OCI-LY7 (cell line): ENCODE data around the gene WDFY4. TPM values are rescaled to one million over a fixed set of nuclear protein-coding genes. Genes with fewer than 3 reads are reported as not detected.

Experiments
- BruUV-seq: library from RNA; stranded (reverse); fragments of 400-500 nt; replicated peaks from 2 replicates; lab custom pipeline; 2021; lab: Mats Ljungman, UMichigan
- CTCF ChIA-PET: fragments of 300-600 bp; sonication (Branson Sonifier 250); formaldehyde crosslinking; loops from one replicate; lab custom pipeline; 2022; ENCODE audit warnings: antibody characterized with exemption; ENCODE audit not compliant: unreplicated experiment; lab: Charles Lee
- POLR2A ChIA-PET: fragments of 300-600 bp; sonication (Branson Sonifier 250); formaldehyde crosslinking; loops from one replicate; lab custom pipeline; 2022; ENCODE audit warnings: antibody characterized with exemption; lab: Charles Lee
- DNase-seq: peaks from one replicate; pipeline ENCODE4 v3.0.0-alpha.2; 2015; ENCODE audit warnings: low spot score
- H2AFZ ChIP-seq: fragments of 200-600 bp; sonication (generic), shearing (Covaris generic); 2 replicates; pipeline ENCODE4 v1.6.1; 2014; ENCODE audit warnings: mild to moderate bottlenecking, antibody characterized with exemption, low read length, moderate library complexity
- H3K27ac ChIP-seq: fragments of 200-600 bp; sonication (generic); 2 replicates; pipeline ENCODE4 v1.5.1; 2014; ENCODE audit warnings: mixed run types, low read depth, mild to moderate bottlenecking, moderate library complexity, low read length, inconsistent platforms; ENCODE audit not compliant: poor library complexity, severe bottlenecking
- H3K36me3 ChIP-seq: fragments of 200-600 bp; sonication (generic); 2 replicates; pipeline ENCODE4 v1.6.1; 2014; ENCODE audit warnings: mild to moderate bottlenecking, antibody characterized with exemption, low read length, moderate library complexity, mixed read lengths; ENCODE audit not compliant: insufficient read depth
- H3K4me1 ChIP-seq: fragments of 200-600 bp; sonication (generic); 2 replicates; pipeline ENCODE4 v1.5.1; 2014; ENCODE audit warnings: mild to moderate bottlenecking, low read length; ENCODE audit not compliant: insufficient read depth, poor library complexity, severe bottlenecking
- H3K4me2 ChIP-seq: fragments of 200-600 bp; sonication (generic); 2 replicates; pipeline ENCODE4 v1.6.1; 2014; ENCODE audit warnings: mild to moderate bottlenecking, low read length
- H3K4me3 ChIP-seq: fragments of 200-600 bp; sonication (generic); 2 replicates; pipeline ENCODE4 v1.5.1; 2014; ENCODE audit warnings: mild to moderate bottlenecking, low read depth, low read length; ENCODE audit not compliant: poor library complexity, severe bottlenecking
- H3K79me2 ChIP-seq: fragments of 200-600 bp; sonication (generic); 2 replicates; pipeline ENCODE4 v1.6.1; 2016; ENCODE audit warnings: low read depth, mild to moderate bottlenecking, low read length, moderate library complexity, mixed read lengths; ENCODE audit not compliant: insufficient read depth
- H3K9me2 ChIP-seq: fragments of 200-600 bp; sonication (generic); 2 replicates; pipeline ENCODE4 v1.6.1; 2016; ENCODE audit warnings: mild to moderate bottlenecking, low read length, mixed read lengths; ENCODE audit not compliant: insufficient read depth
- H3K9me3 ChIP-seq: fragments of 200-600 bp; sonication (generic); 2 replicates; pipeline ENCODE4 v1.6.1; 2014; ENCODE audit warnings: mild to moderate bottlenecking, mixed run types, low read length, mixed read lengths
- H4K20me1 ChIP-seq: fragments of 200-600 bp; sonication (generic); 2 replicates; pipeline ENCODE4 v1.6.1; 2014; ENCODE audit warnings: mild to moderate bottlenecking, antibody characterized with exemption, low read length, moderate library complexity, mixed read lengths; ENCODE audit not compliant: insufficient read depth
- CTCF ChIP-seq: fragments of 200-600 bp; sonication (generic); conservative IDR thresholded peaks from 2 replicates; pipeline ENCODE4 v1.5.1; 2014; ENCODE audit warnings: mild to moderate bottlenecking, antibody characterized with exemption, low read length, moderate library complexity, mixed read lengths
- EZH2phosphoT487 ChIP-seq: fragments of 200-600 bp; sonication (generic); IDR thresholded peaks from 2 replicates; pipeline ENCODE4 v1.6.1; 2018; ENCODE audit warnings: low read depth, borderline replicate concordance, mild to moderate bottlenecking, mixed run types, antibody characterized with exemption, low read length, moderate library complexity, mixed read lengths
- intact Hi-C: fragments of 100-400 bp; cut with micrococcal nuclease; formaldehyde crosslinking; loops from one replicate; pipeline ENCODE4 v1.10.0; 2022; ENCODE audit not compliant: unreplicated experiment
- total RNA-seq, 2 experiments: library from RNA; depleted of rRNA in 1 of 2; stranded (reverse); fragments of >200 nt in 1 of 2; shearing (Covaris generic) in 1 of 2; gene quantifications; 2 replicates each; pipeline ENCODE4 v1.2.3, GENCODE V29; 2014 to 2022

Gene WDFY4
- total RNA-seq, 2 experiments from 2014 or later, result 51.5 to 85.6 TPM

DNA sequence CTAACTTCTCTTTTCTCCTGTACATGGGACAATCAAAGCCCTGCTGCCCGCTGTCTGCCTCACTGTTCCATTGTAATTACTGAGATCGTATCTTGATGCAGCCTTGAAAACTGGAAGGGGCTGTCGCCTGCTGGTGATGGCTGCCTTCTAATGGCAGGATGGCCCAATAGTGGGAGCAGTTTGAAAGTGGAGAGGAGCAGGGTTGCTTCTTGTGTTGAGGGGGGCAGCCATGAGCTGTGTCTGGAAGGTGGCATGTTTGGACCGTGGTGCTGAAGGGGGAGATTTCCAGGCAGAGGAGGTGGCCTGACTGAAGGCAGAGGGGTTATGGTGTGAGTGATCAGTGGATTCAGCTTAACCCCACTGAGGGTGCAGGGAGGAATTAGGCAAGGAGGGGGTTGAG lies 8.1 kb downstream of the WDFY4 start:
- no peak overlapping the region for H3K4me3 ChIP-seq
- peaks cover 75% of the 10 kb centered on the region for H3K79me2 ChIP-seq
- no peaks in the 10 kb centered on the region for H3K9me2 ChIP-seq

DNA sequence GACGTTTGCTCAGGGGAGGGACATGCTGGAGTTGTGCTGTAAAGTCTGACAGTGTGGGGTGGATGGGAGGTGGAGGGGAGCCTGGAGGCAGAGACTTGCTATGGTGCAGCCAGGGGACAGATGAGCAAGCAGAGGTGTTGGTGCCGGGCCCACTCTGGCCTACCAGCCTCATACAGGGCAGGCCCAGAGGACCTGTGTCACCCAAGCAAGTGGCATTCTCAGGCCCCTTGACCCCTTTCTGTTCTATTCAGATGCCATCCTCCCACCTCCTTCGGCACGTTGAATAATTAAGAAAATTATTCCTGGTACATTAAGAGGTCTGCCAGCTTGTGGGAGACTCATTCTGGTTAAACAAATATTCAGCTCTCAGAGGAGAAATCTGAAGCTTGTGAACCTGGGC lies 8.5 kb downstream of the WDFY4 start:
- Histone ChIP-seq H3K4me1 (peaks cover 11% of the 10 kb centered on the region), H3K4me2 (no peak overlapping the region), H3K4me3 (no peak overlapping the region), H3K79me2 (peaks cover 71% of the 10 kb centered on the region), H3K36me3 (peaks cover 96% of the 10 kb centered on the region), H3K9me3 (peaks cover 9% of the 10 kb centered on the region; the same call in 1 of the 2 replicates), H3K9me2 (no peaks in the 10 kb centered on the region), H4K20me1 (peaks cover 11% of the 10 kb centered on the region), H3K27ac (no peak overlapping the region), H2AFZ (no peak overlapping the region)
- CTCF ChIA-PET, result interaction anchor here (0.7 kb wide), 1 partner anchor 13 kb away, joined by 3 read pairs; no protein-coding TSS in a partner anchor
- BruUV-seq, result no TSS peak
- TF ChIP-seq CTCF (no peak), EZH2phosphoT487 (no peak)
- intact Hi-C loops, result no loop called here
- POLR2A ChIA-PET, result interaction anchor here (0.5 to 1.1 kb wide), 2 partner anchors 8 to 11 kb away, joined by 3 to 4 read pairs; no protein-coding TSS in a partner anchor
- no peak for DNase-seq

More for the DNA sequence above, 8.1 kb downstream of the WDFY4 start:
- ChIA-PET POLR2A (interaction anchor here (1.1 kb wide), 1 partner anchor 9 kb away, joined by 3 read pairs; no protein-coding TSS in a partner anchor), CTCF (no interaction called here)
- Histone ChIP-seq H2AFZ (no peak overlapping the region), H3K4me2 (no peak overlapping the region), H3K4me1 (peaks cover 15% of the 10 kb centered on the region), H3K27ac (no peak overlapping the region), H3K36me3 (peaks cover 96% of the 10 kb centered on the region), H3K9me3 (peaks cover 9% of the 10 kb centered on the region; the same call in 1 of the 2 replicates), H4K20me1 (peaks cover 11% of the 10 kb centered on the region)
- TF ChIP-seq EZH2phosphoT487, result no peak
- no peak for TF ChIP-seq CTCF
- intact Hi-C loops, result no loop called here
- DNase-seq, result no peak
- BruUV-seq, result no TSS peak

- no peak for TF ChIP-seq EZH2phosphoT487
- TF ChIP-seq CTCF, result no peak
- Histone ChIP-seq H4K20me1 (peaks cover 8% of the 10 kb centered on the region; the same call in 1 of the 2 replicates), H3K9me3 (peaks cover 9% of the 10 kb centered on the region; the same call in 1 of the 2 replicates), H2AFZ (no peak overlapping the region), H3K9me2 (no peaks in the 10 kb centered on the region), H3K79me2 (peaks cover 61% of the 10 kb centered on the region), H3K4me1 (peaks cover 11% of the 10 kb centered on the region), H3K4me2 (no peak overlapping the region), H3K27ac (no peak overlapping the region), H3K4me3 (no peak overlapping the region), H3K36me3 (peaks cover 96% of the 10 kb centered on the region)
- POLR2A ChIA-PET, result interaction anchor here (0.8 kb wide), 1 partner anchor 26 kb away, joined by 4 read pairs; no protein-coding TSS in a partner anchor
- BruUV-seq, result no TSS peak
- CTCF ChIA-PET, result no interaction called here
- DNase-seq, result no peak
- intact Hi-C loops, result no loop called here
Measured at GRCh38 chr10:48694371-48695030, 9.8 kb downstream of the WDFY4 start.
